Peyer's patch (tissue), 4 donors: ENCODE data around the gene EDC4.

Experiments
- POLR2A ChIP-seq, 2 donors: fragments of 450-650 bp; IDR thresholded peaks; one replicate each; pipeline ENCODE4 v1.5.1; 2017; ENCODE audit warnings: antibody characterized with exemption in 2 of 2, mild to moderate bottlenecking in 2 of 2, moderate library complexity in 2 of 2
- TF ChIP-seq, protein P1 (sequence below), 6 experiments: fragments of 450-650 bp in 4 of 6; fragments of 200-600 bp in 2 of 6; sonication (generic) in 1 of 6; IDR thresholded peaks; one replicate each; pipeline ENCODE4 v1.5.1; 2017 to 2019; ENCODE audit warnings: antibody characterized with exemption in 6 of 6, mild to moderate bottlenecking in 3 of 6, moderate library complexity in 1 of 6

DNA sequence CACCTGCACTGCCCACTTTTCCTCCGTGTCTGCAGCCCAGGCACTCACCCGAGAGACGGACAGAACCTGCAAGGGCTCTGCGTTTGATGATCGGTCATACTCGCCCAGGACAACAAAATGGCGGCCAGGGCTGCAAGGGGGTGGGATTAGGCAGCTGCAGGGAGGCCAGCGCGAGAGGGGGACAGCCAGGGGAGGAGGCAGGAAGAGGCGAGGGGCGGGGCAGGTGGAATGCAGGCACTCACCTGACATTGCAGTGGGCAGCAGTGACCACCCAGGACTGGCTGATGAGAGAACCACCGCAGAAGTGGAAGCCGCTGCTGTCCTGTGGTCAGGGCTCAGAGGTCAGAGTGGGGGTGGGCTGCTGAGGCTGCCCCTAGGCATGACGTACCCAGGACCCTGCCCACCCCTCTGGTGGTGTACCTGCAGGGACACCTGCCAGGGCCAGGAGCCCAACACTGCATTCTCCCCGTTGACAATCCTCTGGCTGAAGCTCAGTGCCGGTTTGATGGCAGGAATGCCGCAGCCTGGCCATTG is 57.9 kb downstream of the EDC4 start:
- TF ChIP-seq, protein P1, sequence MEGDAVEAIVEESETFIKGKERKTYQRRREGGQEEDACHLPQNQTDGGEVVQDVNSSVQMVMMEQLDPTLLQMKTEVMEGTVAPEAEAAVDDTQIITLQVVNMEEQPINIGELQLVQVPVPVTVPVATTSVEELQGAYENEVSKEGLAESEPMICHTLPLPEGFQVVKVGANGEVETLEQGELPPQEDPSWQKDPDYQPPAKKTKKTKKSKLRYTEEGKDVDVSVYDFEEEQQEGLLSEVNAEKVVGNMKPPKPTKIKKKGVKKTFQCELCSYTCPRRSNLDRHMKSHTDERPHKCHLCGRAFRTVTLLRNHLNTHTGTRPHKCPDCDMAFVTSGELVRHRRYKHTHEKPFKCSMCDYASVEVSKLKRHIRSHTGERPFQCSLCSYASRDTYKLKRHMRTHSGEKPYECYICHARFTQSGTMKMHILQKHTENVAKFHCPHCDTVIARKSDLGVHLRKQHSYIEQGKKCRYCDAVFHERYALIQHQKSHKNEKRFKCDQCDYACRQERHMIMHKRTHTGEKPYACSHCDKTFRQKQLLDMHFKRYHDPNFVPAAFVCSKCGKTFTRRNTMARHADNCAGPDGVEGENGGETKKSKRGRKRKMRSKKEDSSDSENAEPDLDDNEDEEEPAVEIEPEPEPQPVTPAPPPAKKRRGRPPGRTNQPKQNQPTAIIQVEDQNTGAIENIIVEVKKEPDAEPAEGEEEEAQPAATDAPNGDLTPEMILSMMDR (IDR thresholded peaks at IDR 0.05), result no peak
- no peak for TF ChIP-seq POLR2A (IDR thresholded peaks at IDR 0.05)
